Measurements from ENCODE around the gene USP6.
"Not testable (repeated sequence)": the region's sequence is repeated elsewhere in the genome, so short reads cannot be mapped to it uniquely, and the experiment has no call there.

Gene USP6

GRCh38 chr17:5122056-5122455 is 6.2 kb downstream of the USP6 start:
- DNase-seq (ENCODE audit: low spot score), result not testable (repeated sequence)

- DNase-seq (ENCODE audit: low spot score), result no peak
Observed at GRCh38 chr17:5122586-5123342, 6.9 kb downstream of the USP6 start.

GRCh38 chr17:5123343-5124124 is 7.7 kb downstream of the USP6 start:
- no peak for DNase-seq (ENCODE audit: low spot score)

- DNase-seq (ENCODE audit: low spot score), result not testable (repeated sequence)
Observed at GRCh38 chr17:5124125-5124760, 8.4 kb downstream of the USP6 start.

- not testable (repeated sequence) for DNase-seq (ENCODE audit: low spot score)
Observed at GRCh38 chr17:5124896-5125295, 9.1 kb downstream of the USP6 start.

GRCh38 chr17:5126719-5127488 is 11.1 kb downstream of the USP6 start:
- no peak for DNase-seq (ENCODE audit: low spot score)

GRCh38 chr17:5127910-5128309 is 12.1 kb downstream of the USP6 start:
- DNase-seq (ENCODE audit: low spot score), result no peak

GRCh38 chr17:5128387-5128786 is 12.6 kb downstream of the USP6 start:
- not testable (repeated sequence) for DNase-seq (ENCODE audit: low spot score)

- no peak for DNase-seq (ENCODE audit: low spot score)
Observed at GRCh38 chr17:5128905-5129535, 13.2 kb downstream of the USP6 start.

- DNase-seq (ENCODE audit: low spot score), result not testable (repeated sequence)
Observed at GRCh38 chr17:5129770-5130169, 13.9 kb downstream of the USP6 start.

- DNase-seq (ENCODE audit: low spot score), result not testable (repeated sequence)
Observed at GRCh38 chr17:5130261-5130660, 14.4 kb downstream of the USP6 start.

GRCh38 chr17:5130687-5131086 is 14.9 kb downstream of the USP6 start:
- DNase-seq (ENCODE audit: low spot score), result not testable (repeated sequence)

GRCh38 chr17:5131146-5131715 is 15.4 kb downstream of the USP6 start:
- no peak for DNase-seq (ENCODE audit: low spot score)

GRCh38 chr17:5131799-5132502 is 16.1 kb downstream of the USP6 start:
- not testable (repeated sequence) for DNase-seq (ENCODE audit: low spot score)

GRCh38 chr17:5132503-5133225 is 16.8 kb downstream of the USP6 start:
- not testable (repeated sequence) for DNase-seq (ENCODE audit: low spot score)

GRCh38 chr17:5133311-5133710 is 17.5 kb downstream of the USP6 start:
- no peak for DNase-seq (ENCODE audit: low spot score)

GRCh38 chr17:5133961-5134360 is 18.1 kb downstream of the USP6 start:
- DNase-seq (ENCODE audit: low spot score), result not testable (repeated sequence)

- DNase-seq (ENCODE audit: low spot score), result not testable (repeated sequence)
Observed at GRCh38 chr17:5134571-5134970, 18.7 kb downstream of the USP6 start.

GRCh38 chr17:5135131-5135712 is 19.4 kb downstream of the USP6 start:
- DNase-seq (ENCODE audit: low spot score), result not testable (repeated sequence)

Measured in LoVo (cell line).